SW480 (cell line): ENCODE measurements around the gene NIN.

Source experiments
- DNase-seq: peaks from one replicate; pipeline ENCODE4 v3.0.0-alpha.2; 2016; ENCODE audit warnings: low spot score

Gene NIN, protein sequence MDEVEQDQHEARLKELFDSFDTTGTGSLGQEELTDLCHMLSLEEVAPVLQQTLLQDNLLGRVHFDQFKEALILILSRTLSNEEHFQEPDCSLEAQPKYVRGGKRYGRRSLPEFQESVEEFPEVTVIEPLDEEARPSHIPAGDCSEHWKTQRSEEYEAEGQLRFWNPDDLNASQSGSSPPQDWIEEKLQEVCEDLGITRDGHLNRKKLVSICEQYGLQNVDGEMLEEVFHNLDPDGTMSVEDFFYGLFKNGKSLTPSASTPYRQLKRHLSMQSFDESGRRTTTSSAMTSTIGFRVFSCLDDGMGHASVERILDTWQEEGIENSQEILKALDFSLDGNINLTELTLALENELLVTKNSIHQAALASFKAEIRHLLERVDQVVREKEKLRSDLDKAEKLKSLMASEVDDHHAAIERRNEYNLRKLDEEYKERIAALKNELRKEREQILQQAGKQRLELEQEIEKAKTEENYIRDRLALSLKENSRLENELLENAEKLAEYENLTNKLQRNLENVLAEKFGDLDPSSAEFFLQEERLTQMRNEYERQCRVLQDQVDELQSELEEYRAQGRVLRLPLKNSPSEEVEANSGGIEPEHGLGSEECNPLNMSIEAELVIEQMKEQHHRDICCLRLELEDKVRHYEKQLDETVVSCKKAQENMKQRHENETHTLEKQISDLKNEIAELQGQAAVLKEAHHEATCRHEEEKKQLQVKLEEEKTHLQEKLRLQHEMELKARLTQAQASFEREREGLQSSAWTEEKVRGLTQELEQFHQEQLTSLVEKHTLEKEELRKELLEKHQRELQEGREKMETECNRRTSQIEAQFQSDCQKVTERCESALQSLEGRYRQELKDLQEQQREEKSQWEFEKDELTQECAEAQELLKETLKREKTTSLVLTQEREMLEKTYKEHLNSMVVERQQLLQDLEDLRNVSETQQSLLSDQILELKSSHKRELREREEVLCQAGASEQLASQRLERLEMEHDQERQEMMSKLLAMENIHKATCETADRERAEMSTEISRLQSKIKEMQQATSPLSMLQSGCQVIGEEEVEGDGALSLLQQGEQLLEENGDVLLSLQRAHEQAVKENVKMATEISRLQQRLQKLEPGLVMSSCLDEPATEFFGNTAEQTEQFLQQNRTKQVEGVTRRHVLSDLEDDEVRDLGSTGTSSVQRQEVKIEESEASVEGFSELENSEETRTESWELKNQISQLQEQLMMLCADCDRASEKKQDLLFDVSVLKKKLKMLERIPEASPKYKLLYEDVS (N-terminal part only)

GRCh38 chr14:50830932-50831725 is at the start of gene NIN:
TSS of gene NIN (minus strand) at chr14:50831162. CDS start at chr14:50822056, 9,106 bp downstream.
- peak; percentile 77 for DNase-seq

DNA sequence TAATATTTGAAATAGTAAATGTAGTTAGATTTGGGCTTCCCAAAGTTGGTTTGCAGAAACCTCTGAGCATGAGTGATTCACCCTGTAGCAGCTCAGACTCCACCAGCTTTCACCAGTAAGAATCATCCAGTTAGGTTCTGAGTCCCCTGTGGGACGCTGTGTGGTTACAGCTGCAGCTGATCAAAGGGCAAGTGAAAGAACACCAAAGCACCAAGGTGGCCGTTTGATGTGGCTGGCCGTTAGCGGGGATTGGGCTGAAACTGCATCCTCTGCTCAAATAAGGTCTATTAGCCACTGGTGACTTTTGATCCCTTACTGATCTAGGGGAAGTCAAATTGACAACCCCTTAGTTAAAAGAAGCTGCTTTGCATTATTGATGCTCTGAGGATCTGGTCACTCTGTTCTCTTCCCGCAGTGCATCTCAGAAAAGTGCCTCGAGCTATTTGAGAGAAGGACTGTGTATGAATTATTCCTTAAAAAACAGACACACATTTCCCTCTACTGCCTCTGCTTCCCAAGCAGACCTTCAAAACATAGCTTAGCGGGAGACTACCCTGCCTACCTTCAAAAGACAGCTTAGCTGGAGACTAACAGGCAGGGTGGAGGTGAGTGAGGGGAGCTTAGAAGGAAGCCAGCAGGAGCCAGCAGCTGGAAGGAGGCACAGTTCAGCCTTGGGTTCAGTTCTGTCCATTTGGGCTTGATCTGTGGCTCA is 44.6 kb upstream of the NIN start:
- DNase-seq: peak; percentile 98

- peak; percentile 45 for DNase-seq
These were observed 43.8 kb upstream of the NIN start for GRCh38 chr14:50874757-50875156.

DNA sequence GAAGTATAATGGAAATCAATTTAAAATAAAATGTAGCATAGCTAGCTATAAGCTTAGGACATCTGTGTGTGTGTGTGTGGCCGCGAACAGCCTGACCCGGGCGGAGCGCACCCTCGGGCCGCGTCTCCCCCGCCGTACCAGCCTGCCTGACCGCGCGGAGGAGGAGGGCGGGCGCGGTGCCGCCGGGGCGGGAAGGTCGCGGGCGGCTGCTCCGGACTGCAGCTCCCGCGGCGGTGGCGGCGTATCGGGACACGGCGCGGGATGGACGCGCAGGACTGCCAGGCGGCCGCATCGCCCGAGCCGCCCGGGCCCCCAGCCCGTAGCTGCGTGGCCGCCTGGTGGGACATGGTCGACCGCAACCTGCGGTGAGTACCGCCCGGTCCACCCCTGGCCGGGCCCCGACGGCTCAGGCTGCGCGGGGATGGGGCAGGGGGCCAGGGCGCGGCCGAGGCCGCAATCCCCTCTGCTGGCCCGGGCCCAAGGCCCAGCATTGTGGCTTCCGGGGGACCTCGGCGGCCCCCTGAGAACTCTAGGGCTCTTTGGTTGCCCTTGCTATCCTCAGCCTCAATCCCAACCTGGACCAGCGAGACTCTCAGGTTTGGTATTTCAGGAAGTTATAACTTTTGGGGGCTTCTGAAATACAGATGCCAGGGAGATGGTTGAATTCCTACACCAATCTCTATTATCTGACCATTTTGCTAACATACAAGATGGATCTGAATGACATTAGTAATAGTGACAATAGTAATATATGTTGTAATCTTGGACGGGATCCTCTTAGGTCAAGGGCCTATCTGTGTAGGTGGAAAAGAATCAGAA is 41.2 kb upstream of the NIN start, which contains the start of gene ABHD12B:
TSS of gene ABHD12B (plus strand) at position 140 of the 819 bp plus-strand sequence. CDS start at position 262, 122 bp downstream.
- DNase-seq: no peak

DNA sequence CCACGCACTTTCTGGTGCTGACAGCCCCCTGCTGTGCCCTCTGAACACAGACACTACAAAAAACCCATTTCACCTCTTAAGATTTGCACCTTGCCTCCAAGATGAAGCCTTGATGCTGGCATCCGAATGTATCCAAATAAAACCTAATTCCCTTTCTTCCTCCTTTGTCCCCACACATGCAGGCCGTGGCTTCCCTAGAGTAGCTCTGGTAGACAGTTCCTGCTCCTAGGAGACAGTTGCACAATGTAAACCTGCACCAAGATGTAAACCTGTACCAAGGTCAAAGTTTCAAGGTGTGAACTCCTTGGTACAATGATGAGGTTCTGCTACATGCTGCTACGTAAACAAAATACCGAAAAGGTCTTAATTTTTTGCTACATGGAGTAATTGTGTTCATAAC is 40.3 kb upstream of the NIN start:
- no peak for DNase-seq

DNA sequence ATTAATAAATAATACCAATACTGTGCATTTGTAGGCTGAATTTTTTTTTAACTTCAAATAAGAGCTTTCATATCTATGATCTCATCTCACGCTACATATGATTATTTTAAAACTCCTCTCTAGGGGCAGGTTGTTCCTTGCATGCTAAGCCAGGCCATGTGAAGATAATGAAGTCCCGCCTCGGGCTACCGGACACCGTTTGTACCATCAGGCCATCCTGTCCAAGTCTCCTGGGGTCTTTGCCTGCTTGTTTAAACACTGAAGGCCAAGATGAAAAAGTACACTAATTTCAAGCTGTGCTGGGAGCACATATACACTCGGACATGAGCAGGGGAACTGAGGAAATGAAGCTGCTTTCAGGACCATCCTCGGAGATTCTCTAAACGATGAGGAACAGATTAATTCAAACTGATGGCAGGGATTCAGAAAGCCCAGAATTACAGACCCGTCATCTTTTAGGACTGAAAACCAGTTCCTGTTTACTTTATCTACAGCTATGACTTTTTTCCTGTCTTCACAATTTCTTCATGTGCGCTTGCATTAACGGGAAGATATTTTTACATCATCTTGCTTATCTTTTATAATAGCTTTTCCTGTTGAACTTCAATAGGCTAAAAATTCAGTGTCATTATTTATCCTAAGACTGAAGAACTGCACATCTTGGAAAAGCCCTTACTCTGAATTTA is 34.6 kb upstream of the NIN start:
- DNase-seq: no peak

- DNase-seq: no peak
These were observed 34.0 kb upstream of the NIN start for GRCh38 chr14:50864946-50865345.

- DNase-seq: no peak
These were observed 33.3 kb upstream of the NIN start for GRCh38 chr14:50864237-50864636.

DNA sequence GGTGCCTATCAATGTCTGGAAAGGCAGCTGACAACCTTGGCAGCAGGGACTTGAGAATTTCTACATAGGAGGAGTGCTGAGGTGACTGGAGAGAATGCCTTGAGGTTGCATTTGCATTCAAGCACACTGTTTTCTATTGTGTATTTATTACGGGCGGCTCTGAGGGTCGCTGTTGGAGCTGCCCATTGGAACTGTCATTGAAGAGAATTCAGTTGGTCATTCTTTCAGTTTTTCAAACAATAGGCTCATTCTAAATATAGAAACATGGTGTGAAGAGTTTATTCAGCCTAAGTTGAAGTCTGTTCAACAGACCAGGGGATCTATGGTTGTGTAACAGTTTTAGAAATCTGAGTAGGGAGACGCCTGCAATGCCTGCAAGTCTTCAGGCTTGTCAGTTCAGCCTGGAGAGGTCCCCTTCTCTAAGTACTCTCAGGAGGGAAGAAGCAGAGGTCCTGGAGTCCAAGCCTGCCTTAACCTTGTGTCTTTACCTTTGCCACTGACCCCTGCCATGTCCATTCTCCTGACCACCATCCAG is 31.1 kb upstream of the NIN start:
- no peak for DNase-seq

DNA sequence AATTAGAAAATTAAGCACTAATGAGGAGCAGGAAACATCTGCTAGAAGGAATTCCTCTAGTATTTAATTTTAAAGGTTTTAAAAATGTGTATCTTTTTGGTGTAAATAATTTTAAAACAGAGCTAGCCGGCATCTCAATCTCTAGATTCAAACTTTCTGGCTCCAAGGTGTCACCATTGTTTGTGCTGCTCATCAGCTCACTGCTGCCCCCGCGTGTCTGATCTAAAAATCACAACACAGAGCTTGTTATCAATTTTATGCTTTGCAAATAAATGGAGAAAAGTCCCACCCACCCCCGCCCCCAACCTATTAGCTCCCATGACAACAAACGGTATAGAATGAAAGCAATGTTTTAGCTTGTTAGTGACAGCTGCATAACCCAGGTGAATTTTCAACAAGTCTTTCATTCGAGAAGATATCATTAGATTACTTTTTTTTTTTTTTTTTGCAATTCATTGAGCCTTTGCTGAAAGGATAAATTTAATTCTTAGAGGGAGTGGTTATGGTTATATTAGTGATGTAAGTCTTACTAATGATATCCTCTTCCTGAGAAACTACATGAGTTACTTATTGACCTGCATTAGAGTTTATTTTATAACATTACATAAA is 29.6 kb upstream of the NIN start:
- peak; percentile 74 for DNase-seq

DNA sequence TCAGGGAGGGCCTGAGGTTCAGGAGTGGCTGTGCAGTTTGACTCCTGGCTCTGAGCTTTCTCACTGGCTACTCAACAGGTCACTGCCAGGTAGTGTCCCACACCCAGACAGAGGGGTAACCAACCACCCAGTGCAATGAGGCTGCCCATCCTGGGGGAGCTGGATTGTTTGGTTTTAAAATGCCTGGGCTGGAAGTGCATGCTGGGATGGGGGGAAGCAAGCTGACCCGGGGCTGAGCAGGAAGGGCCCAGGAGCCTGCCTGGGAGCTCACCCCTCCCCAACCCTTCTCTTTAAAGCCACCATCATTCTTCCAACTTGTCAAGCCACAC is 28.3 kb upstream of the NIN start:
- DNase-seq: no peak

DNA sequence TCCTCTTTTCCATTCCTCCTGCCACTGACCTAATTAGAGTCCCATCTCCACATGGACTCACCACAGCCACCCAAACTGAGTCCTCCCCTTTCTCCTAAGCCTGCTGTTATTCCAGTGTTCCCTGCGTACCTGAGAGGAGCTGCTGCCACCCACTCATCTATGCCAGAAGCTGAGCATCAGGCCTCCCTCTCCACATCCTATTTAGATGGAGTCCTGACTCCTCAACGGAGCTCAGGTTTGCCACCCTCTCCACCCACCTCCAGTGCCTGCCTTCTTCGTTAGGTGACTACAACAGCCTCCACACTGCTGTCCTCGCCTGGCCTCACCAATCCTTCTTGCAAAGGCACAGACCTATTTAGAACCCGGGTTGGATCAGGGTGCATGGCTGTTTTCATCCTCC is 25.7 kb upstream of the NIN start:
- DNase-seq: no peak

DNA sequence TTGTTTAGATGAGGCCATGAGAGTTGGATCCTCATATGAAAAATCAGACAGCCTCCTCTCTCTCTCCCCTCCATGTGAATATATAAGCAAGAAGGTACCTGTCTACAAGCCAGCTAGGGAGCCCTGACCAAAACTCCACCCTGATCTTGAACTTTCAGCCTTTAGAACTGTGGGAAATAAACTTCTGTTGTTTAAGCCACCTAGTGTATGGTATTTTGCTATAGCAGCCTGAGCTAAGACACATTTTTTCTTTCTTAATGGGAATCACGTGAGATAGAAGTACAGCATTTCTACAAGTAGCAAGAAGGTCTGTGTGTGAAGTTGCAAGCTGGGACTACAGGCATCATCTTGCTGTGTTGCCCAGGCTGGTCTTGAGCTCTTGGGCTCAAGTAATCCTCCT is 24.6 kb upstream of the NIN start:
- no peak for DNase-seq

GRCh38 chr14:50854521-50854920 is 23.6 kb upstream of the NIN start:
- no peak for DNase-seq

- DNase-seq: no peak
These were observed 22.9 kb upstream of the NIN start for GRCh38 chr14:50853891-50854290.

DNA sequence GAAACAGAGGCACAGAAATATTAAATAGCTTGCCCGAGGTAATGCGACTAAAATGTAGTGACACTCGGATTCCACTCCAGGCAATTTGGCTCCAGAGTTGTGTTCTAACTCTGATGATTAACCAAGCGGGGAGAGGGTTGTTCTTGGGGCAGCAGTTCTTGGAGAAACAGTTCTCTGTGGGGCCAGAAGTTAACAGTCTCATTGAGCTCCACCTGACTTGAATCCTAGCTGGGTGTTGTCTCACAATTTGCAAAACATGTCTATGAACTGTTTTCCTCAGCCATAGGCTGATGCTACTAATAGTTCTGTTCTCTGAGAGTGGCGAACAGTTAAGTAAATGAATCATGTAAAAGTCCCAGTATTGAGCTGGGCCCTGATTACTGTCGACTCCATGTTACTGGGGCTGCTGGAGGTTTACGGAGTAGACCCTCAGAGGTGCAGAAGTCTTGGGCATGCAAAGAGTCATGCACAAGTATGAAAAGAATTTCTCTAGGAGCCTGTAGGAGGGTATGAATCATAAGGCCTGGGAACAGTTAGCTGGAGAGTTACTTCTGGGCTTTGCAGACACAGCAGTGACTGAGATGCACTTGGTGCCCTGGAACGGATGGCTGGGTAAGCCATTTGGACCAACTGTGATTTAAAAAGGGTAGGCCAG is 15.4 kb upstream of the NIN start:
- DNase-seq: peak; percentile 7

DNA sequence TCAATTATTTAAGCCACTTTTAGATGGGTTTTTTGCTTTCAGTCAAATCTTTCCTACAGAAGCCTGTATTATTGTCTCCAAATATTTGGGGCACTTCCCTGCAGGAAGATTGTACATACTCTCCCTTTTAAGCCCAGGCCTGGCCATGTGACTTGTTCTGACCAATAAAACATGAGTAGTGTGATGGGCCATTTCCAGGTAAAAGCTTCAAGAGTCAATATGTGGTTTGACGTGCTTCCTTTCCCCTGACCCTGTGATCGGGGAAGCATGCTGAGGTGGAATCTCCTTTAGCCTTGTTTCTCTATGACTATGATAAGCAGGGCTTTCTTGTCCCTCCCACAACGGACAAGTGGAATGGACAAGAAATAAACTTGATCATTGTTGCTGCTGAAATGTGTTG is 14.2 kb upstream of the NIN start:
- DNase-seq: no peak

DNA sequence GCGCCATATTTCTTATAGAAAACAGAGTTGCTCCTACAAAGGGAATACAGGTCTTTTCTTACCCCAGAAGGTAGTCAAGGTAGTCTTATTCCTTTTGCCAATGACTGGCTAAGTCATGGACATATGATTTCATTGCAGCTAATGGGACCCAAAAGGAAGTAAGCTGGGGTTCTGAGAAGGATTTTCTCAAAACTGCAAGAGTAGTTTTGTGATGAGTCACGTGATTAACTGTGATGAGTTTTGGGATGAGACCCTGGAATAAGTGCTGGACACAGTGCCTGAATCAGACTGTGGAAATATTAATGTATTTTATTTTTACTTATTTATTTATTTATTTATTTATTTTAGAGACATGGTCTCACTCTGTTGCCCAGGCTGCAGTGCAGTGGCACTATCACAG is 13.4 kb upstream of the NIN start:
- DNase-seq: no peak
